HepG2 (cell line): ENCODE results near the gene TEAD1.

Experiments used
- CTCF ChIP-seq: sonication (generic); formaldehyde crosslinking; IDR thresholded peaks from 2 replicates; pipeline ENCODE4 v1.5.0; 2020; ENCODE audit warnings: mild to moderate bottlenecking, missing genetic modification reagents, moderate library complexity
- ZNF280B ChIP-seq: sonication (generic); formaldehyde crosslinking; IDR thresholded peaks from 2 replicates; pipeline ENCODE4 v1.5.0; 2020; ENCODE audit warnings: missing genetic modification reagents, mild to moderate bottlenecking, borderline replicate concordance

- no peak for TF ChIP-seq CTCF (CRISPR knock-in tag)
- no peak for TF ChIP-seq ZNF280B (CRISPR knock-in tag)
These were observed 117.8 kb downstream of the TEAD1 start for GRCh38 chr11:12792018-12792417.
